ENCODE measurements around the gene ARL9.
"Not testable (repeated sequence)": the region's sequence is repeated elsewhere in the genome, so short reads cannot be mapped to it uniquely, and the experiment has no call there.

The ARL9 gene

GRCh38 chr4:56505269-56506130 lies at the start of gene ARL9:
Gene ARL9, plus strand, starts transcription at chr4:56505791. Its CDS starts 72 bp downstream, at chr4:56505863.
- DNase-seq = no peak

GRCh38 chr4:56460085-56460484 lies 45.5 kb upstream of the ARL9 start:
- DNase-seq = no peak

- no peak for DNase-seq
These were observed 43.4 kb upstream of the ARL9 start for GRCh38 chr4:56462157-56462556.

- DNase-seq = no peak
These were observed 41.9 kb upstream of the ARL9 start for GRCh38 chr4:56463711-56464110.

GRCh38 chr4:56464581-56464980 lies 41.0 kb upstream of the ARL9 start:
- no peak for DNase-seq

- DNase-seq = no peak
These were observed 39.8 kb upstream of the ARL9 start for GRCh38 chr4:56465599-56466295.

GRCh38 chr4:56466296-56466761 lies 39.3 kb upstream of the ARL9 start:
- not testable (repeated sequence) for DNase-seq

- DNase-seq = no peak
These were observed 38.7 kb upstream of the ARL9 start for GRCh38 chr4:56466910-56467283.

- peak; percentile 85 to 89 for DNase-seq
These were observed 38.1 kb upstream of the ARL9 start, which contains the start of gene SRP72 for GRCh38 chr4:56467284-56468096. Gene SRP72, plus strand, starts transcription at chr4:56467617. Its CDS starts 19 bp downstream, at chr4:56467636.

GRCh38 chr4:56468097-56468422 lies 37.5 kb upstream of the ARL9 start:
- DNase-seq = peak; percentile 59 to 73

- DNase-seq = no peak
These were observed 35.9 kb upstream of the ARL9 start for GRCh38 chr4:56469489-56470210.

GRCh38 chr4:56475917-56476316 lies 29.7 kb upstream of the ARL9 start:
- no peak for DNase-seq

GRCh38 chr4:56477192-56477702 lies 28.3 kb upstream of the ARL9 start:
- no peak for DNase-seq

GRCh38 chr4:56480691-56481090 lies 24.9 kb upstream of the ARL9 start:
- no peak for DNase-seq

- DNase-seq = no peak
These were observed 9.3 kb upstream of the ARL9 start for GRCh38 chr4:56496241-56496640.

- no peak for DNase-seq
These were observed 5.5 kb downstream of the ARL9 start for GRCh38 chr4:56511098-56511497.

GRCh38 chr4:56512166-56512565 lies 6.6 kb downstream of the ARL9 start:
- DNase-seq = no peak

- DNase-seq = no peak
These were observed 7.9 kb downstream of the ARL9 start for GRCh38 chr4:56513517-56513916.

GRCh38 chr4:56530269-56531148 lies 24.9 kb downstream of the ARL9 start:
- peak; percentile 76 to 88 for DNase-seq

- no peak for DNase-seq
These were observed 25.7 kb downstream of the ARL9 start for GRCh38 chr4:56531149-56531770.

GRCh38 chr4:56531823-56532222 lies 26.2 kb downstream of the ARL9 start:
- DNase-seq = no peak
